ENCODE measurements around the gene RWDD4.

The RWDD4 gene

DNA sequence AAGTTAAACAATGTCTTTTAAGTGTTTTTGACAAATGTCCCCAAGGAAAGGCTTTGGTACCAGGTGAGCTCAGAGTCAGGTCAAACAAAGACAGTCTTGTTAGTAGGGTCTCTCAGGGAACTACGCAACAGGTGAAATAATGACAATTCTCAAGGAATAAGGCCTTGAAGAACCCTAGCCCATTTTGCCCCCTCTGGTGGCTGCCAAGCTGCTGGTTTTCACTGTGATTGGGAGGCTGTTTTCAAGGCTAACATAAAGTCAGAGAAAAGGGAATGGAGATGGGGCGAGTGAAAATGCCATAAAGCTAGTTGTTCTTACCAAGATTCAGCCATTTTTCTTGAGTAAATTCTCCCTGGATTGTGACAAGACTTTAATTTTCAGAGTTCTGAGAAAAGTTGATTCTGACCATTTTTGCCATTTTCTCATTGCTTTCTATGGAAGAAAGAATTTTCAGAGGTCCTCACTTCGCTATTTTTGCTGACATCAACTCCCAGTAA, 58.7 kb downstream of the RWDD4 start:
- no peak for DNase-seq (ENCODE audit: low spot score)

- no peak for DNase-seq (ENCODE audit: low spot score)
Observed at GRCh38 chr4:183599690-183600089, 59.3 kb downstream of the RWDD4 start.

GRCh38 chr4:183599284-183599683, 59.7 kb downstream of the RWDD4 start:
- no peak for DNase-seq (ENCODE audit: low spot score)

- DNase-seq (ENCODE audit: low spot score) = no peak
Observed at GRCh38 chr4:183596067-183596757, 62.8 kb downstream of the RWDD4 start.

GRCh38 chr4:183594823-183595222, 64.2 kb downstream of the RWDD4 start:
- DNase-seq (ENCODE audit: low spot score) = no peak

DNA sequence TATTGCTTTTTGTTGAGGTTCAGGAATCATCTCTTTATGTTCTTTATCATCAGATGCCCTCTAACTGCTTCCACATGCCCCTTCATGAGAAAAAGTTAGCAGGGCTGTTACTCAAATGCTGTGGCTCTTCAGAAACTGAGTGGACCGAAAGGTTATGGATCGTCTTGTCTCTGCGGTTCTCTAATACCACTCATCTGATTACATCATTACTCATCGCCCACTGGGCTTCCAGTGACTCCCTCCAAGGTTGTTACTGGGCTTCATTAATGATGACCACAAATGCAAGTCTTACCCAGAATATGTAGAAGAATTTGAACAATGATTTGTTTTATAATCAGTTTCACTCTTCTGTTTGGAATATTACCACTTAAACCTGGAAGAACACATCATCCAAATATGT, 67.7 kb downstream of the RWDD4 start:
- DNase-seq (ENCODE audit: low spot score) = no peak
